SH-SY5Y (cell line): Measurements from ENCODE around the gene MMP8.

Experiments
- GATA2 ChIP-seq: IDR thresholded peaks from 2 replicates; pipeline ENCODE4 v1.6.1; 2011; ENCODE audit warnings: mild to moderate bottlenecking, low read depth, low read length
- GATA3 ChIP-seq: IDR thresholded peaks from 2 replicates; pipeline ENCODE4 v1.6.1; 2011; ENCODE audit warnings: low read depth, mild to moderate bottlenecking, low read length, moderate library complexity

- TF ChIP-seq GATA2 (no peak), GATA3 (no peak)
Measured at GRCh38 chr11:102771351-102771750, 46.6 kb upstream of the MMP8 start.
